Nephron (organoid): Measurements from ENCODE around the gene EXOG.

Experiments
- H3K27ac Mint-ChIP-seq, 3 experiments: 2 replicates each; pipeline ENCODE4 v1.8.0; 2020; ENCODE audit warnings: mixed read lengths in 3 of 3, mild to moderate bottlenecking in 2 of 3, moderate library complexity in 1 of 3
- H3K27me3 Mint-ChIP-seq: 2 replicates; pipeline ENCODE4 v1.8.0; 2021; ENCODE audit warnings: low read depth, mild to moderate bottlenecking, moderate library complexity, mixed read lengths
- H3K36me3 Mint-ChIP-seq: 2 replicates; pipeline ENCODE4 v1.8.0; 2020; ENCODE audit warnings: low read depth, mixed read lengths
- H3K4me1 Mint-ChIP-seq: 2 replicates; pipeline ENCODE4 v1.8.0; 2020; ENCODE audit warnings: mixed read lengths
- H3K4me3 Mint-ChIP-seq, 3 experiments: 2 replicates each; pipeline ENCODE4 v1.8.0; 2020; ENCODE audit warnings: mild to moderate bottlenecking in 3 of 3, mixed read lengths in 3 of 3, moderate library complexity in 2 of 3
- H3K9me3 Mint-ChIP-seq: 2 replicates; pipeline ENCODE4 v1.8.0; 2020; ENCODE audit warnings: mixed read lengths
- TF ChIP-seq, protein P1 (sequence below), 3 experiments: fragments of 200-600 bp; sonication (generic); IDR thresholded peaks; one replicate each; pipeline ENCODE4 v1.5.0; 2021; ENCODE audit warnings: antibody characterized with exemption in 3 of 3; ENCODE audit not compliant: unreplicated experiment in 3 of 3

The EXOG gene

DNA sequence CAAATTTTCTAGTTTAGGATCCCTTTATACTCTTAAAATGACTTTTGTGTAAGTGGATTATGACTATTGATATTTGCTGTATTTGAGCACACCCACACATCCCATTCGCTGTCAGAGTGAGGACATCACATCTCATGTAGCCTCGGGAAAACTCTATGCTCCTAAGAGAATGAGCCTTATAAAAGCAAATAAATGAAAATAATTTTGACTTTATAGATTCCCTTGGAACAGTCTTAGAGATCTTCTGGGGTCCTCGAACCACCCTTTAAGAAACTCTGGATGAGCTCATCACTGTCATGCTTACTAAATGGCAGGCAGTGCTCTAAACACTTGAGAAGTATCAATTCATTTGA lies 16.1 kb upstream of the EXOG start:
- Mint-ChIP-seq H3K4me1 (peaks cover 11% of the 10 kb centered on the region), H3K27me3 (peaks cover 3% of the 10 kb centered on the region), H3K36me3 (peaks cover 41% of the 10 kb centered on the region), H3K4me3 (no peak overlapping the region), H3K27ac (no peak overlapping the region), H3K9me3 (no peaks in the 10 kb centered on the region)
- TF ChIP-seq, protein P1, sequence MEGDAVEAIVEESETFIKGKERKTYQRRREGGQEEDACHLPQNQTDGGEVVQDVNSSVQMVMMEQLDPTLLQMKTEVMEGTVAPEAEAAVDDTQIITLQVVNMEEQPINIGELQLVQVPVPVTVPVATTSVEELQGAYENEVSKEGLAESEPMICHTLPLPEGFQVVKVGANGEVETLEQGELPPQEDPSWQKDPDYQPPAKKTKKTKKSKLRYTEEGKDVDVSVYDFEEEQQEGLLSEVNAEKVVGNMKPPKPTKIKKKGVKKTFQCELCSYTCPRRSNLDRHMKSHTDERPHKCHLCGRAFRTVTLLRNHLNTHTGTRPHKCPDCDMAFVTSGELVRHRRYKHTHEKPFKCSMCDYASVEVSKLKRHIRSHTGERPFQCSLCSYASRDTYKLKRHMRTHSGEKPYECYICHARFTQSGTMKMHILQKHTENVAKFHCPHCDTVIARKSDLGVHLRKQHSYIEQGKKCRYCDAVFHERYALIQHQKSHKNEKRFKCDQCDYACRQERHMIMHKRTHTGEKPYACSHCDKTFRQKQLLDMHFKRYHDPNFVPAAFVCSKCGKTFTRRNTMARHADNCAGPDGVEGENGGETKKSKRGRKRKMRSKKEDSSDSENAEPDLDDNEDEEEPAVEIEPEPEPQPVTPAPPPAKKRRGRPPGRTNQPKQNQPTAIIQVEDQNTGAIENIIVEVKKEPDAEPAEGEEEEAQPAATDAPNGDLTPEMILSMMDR (IDR thresholded peaks at IDR 0.05; ENCODE audit: unreplicated experiment in 3 of 3), result peak in 1 of 3 experiments; percentile 8

DNA sequence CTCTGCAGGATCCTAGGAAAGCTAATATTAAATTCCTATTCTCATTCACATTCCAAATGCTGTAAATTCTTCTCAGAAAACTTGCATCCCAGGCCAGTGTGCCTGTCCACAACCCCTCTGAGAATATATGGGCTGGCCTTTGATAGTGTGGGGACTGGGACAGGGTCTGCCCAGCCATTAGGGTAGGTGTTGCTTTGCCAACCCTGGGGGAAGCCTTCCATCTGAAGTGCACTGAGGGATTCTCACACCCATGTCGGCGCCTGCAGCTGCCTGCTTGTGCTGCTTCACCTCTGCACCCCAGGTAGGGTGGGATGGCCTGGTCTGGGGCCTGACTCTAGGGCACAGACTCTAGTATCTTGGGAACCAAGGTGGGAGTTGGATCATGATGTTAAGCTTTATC lies 15.2 kb upstream of the EXOG start:
- no peaks in the 10 kb centered on the region for H3K9me3 Mint-ChIP-seq
- TF ChIP-seq, protein P1 (IDR thresholded peaks at IDR 0.05; ENCODE audit: unreplicated experiment in 3 of 3), result no peak
- peaks cover 46% of the 10 kb centered on the region for H3K36me3 Mint-ChIP-seq
- H3K4me1 Mint-ChIP-seq, result peaks cover 9% of the 10 kb centered on the region
- no peak overlapping the region for H3K27ac Mint-ChIP-seq
- peaks cover 3% of the 10 kb centered on the region for H3K27me3 Mint-ChIP-seq
- no peak overlapping the region for H3K4me3 Mint-ChIP-seq

DNA sequence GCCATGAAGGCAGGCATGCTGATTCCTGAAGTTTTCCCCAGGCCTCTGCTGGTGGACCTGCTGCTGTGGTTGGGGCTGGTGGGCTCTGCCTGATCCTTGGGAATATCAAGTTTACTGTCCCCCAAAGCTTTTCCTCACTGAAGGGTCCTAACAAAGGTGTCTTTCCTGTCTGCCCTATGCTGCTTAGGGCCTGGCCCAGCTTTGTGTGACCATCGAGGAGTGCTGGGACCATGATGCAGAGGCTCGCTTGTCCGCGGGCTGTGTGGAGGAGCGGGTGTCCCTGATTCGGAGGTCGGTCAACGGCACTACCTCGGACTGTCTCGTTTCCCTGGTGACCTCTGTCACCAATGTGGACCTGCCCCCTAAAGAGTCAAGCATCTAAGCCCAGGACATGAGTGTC lies 13.2 kb upstream of the EXOG start:
- H3K27ac Mint-ChIP-seq, result no peak overlapping the region
- TF ChIP-seq, protein P1 (IDR thresholded peaks at IDR 0.05; ENCODE audit: unreplicated experiment in 3 of 3), result no peak
- no peaks in the 10 kb centered on the region for H3K27me3 Mint-ChIP-seq
- no peaks in the 10 kb centered on the region for H3K4me1 Mint-ChIP-seq
- H3K36me3 Mint-ChIP-seq, result peaks cover 57% of the 10 kb centered on the region
- no peak overlapping the region for H3K4me3 Mint-ChIP-seq
- H3K9me3 Mint-ChIP-seq, result no peaks in the 10 kb centered on the region

DNA sequence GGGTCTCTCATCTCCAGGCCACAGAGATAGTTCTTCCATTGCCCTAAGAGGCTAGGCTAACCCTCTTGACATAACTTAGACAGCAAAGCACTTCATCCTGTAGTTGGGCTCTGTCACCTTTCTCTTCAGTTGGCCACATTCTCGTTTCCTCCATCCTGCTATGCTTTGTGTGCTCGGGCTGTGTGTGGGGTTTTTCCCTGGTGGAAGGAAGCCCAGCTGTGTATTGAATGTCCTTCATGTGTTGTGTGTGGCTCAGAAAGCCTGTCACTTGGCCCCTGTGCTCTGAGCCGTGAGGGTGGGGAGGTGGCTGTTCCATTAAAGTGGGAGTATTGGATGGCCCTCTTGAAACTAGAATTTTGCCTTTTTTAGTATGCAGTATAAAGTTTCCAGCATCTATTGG lies 8.8 kb upstream of the EXOG start:
- H3K4me3 Mint-ChIP-seq, result no peak overlapping the region
- peaks cover 26% of the 10 kb centered on the region for H3K4me1 Mint-ChIP-seq
- no peaks in the 10 kb centered on the region for H3K27me3 Mint-ChIP-seq
- H3K9me3 Mint-ChIP-seq, result no peaks in the 10 kb centered on the region
- peaks cover 50% of the 10 kb centered on the region for H3K36me3 Mint-ChIP-seq
- H3K27ac Mint-ChIP-seq, result peak overlapping the region in 2 of 3 experiments; percentile 38 to 49
- TF ChIP-seq, protein P1 (IDR thresholded peaks at IDR 0.05; ENCODE audit: unreplicated experiment in 3 of 3), result no peak

DNA sequence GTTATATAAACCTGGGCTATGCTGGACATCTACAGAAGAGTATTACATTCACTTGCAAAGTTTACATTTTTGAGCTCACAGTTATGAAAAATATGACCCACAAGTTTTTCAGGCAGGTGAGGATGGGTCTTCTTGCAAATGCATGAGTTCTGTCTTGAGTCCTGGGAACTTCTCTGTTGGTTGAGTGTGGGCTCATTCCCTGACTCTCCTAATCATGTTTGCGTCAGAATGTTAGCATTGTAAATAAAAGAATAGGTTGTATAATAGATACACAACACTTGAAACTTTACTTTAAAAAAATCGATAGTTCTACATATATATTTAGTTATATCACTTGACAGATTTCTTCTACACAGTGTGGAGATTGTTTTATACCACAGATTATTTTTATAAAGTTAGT lies 7.2 kb upstream of the EXOG start:
- TF ChIP-seq, protein P1 (IDR thresholded peaks at IDR 0.05; ENCODE audit: unreplicated experiment in 3 of 3), result no peak
- H3K27me3 Mint-ChIP-seq, result no peaks in the 10 kb centered on the region
- no peak overlapping the region for H3K4me3 Mint-ChIP-seq
- H3K36me3 Mint-ChIP-seq, result peaks cover 36% of the 10 kb centered on the region
- H3K4me1 Mint-ChIP-seq, result peaks cover 34% of the 10 kb centered on the region
- no peaks in the 10 kb centered on the region for H3K9me3 Mint-ChIP-seq
- no peak overlapping the region for H3K27ac Mint-ChIP-seq

DNA sequence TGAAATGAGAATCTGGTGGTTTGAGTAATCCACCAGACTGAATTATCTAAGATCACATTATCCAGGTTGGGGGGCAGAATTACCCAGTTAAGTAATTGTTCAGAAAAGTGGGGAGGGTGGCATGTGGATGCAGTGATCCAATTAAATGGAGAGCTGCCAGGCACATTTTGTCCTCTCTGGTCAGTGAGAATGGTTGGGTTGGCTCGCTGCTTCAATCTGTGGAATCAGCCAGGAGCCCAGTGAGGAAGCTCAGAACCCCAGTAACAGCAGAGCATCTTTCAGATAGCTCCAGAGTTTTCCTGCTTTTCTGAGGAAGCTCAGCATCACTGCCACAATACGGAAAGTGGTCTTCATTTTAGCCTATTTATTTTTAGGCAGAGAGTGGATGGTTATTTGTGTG lies 6.4 kb upstream of the EXOG start:
- TF ChIP-seq, protein P1 (IDR thresholded peaks at IDR 0.05; ENCODE audit: unreplicated experiment in 3 of 3), result no peak
- Mint-ChIP-seq H3K36me3 (peaks cover 32% of the 10 kb centered on the region), H3K4me3 (no peak overlapping the region), H3K27ac (peak overlapping the region in 1 of 3 experiments; percentile 6), H3K9me3 (no peaks in the 10 kb centered on the region), H3K27me3 (no peaks in the 10 kb centered on the region), H3K4me1 (peaks cover 34% of the 10 kb centered on the region)
